Effector memory CD8-positive, alpha-beta T cell (primary cell): Measurements from ENCODE around the gene IGSF9.

Source experiments
- ATAC-seq: fragments of 150-1000 bp; cut with Tn5 transposase; replicated peaks from 2 replicates; pipeline ENCODE4 v1.10.0; 2021; ENCODE audit warnings: mild to moderate bottlenecking, moderate library complexity
- DNase-seq, 3 experiments: peaks; one replicate each; pipeline ENCODE4 v3.0.0; 2021
- H3K27ac Mint-ChIP-seq, 2 donors: one replicate each; pipeline ENCODE4 v1.8.0; 2022; ENCODE audit warnings: mild to moderate bottlenecking in 2 of 2, mixed read lengths in 2 of 2, moderate library complexity in 2 of 2
- H3K27me3 Mint-ChIP-seq, 2 donors: one replicate each; pipeline ENCODE4 v1.8.0; 2022; ENCODE audit warnings: mixed read lengths in 2 of 2
- H3K36me3 Mint-ChIP-seq: one replicate; pipeline ENCODE4 v1.8.0; 2022; ENCODE audit warnings: mild to moderate bottlenecking, moderate library complexity, mixed read lengths; ENCODE audit not compliant: insufficient read depth
- H3K4me1 Mint-ChIP-seq, 2 donors: one replicate each; pipeline ENCODE4 v1.8.0; 2022; ENCODE audit warnings: low read depth in 2 of 2, mixed read lengths in 2 of 2
- H3K4me3 Mint-ChIP-seq, 2 donors: one replicate each; pipeline ENCODE4 v1.8.0; 2022; ENCODE audit warnings: mild to moderate bottlenecking in 2 of 2, mixed read lengths in 2 of 2, moderate library complexity in 2 of 2
- H3K9me3 Mint-ChIP-seq, 2 donors: one replicate each; pipeline ENCODE4 v1.8.0; 2022; ENCODE audit warnings: mixed read lengths in 2 of 2

Gene IGSF9

GRCh38 chr1:159931101-159931794 lies 14.2 kb downstream of the IGSF9 start:
- no peak overlapping the region for H3K4me3 Mint-ChIP-seq

GRCh38 chr1:159930634-159931033 lies 14.8 kb downstream of the IGSF9 start:
- ATAC-seq (no peak), DNase-seq (no peak)
- peaks cover 8 to 15% of the 10 kb centered on the region in 2 donors for H3K4me1 Mint-ChIP-seq
- H3K27ac Mint-ChIP-seq, result peak overlapping the region in 1 of 2 donors; percentile 71
- H3K9me3 Mint-ChIP-seq, result no peaks in the 10 kb centered on the region
- H3K4me3 Mint-ChIP-seq, result no peak overlapping the region
- H3K36me3 Mint-ChIP-seq, result peaks cover 22% of the 10 kb centered on the region
- H3K27me3 Mint-ChIP-seq, result peaks cover 0 to 27% of the 10 kb centered on the region in 2 donors

More at GRCh38 chr1:159931101-159931794, 14.2 kb downstream of the IGSF9 start:
- Mint-ChIP-seq H3K36me3 (peaks cover 16% of the 10 kb centered on the region), H3K9me3 (no peaks in the 10 kb centered on the region), H3K4me1 (peaks cover 6 to 9% of the 10 kb centered on the region in 2 donors), H3K27ac (peak overlapping the region in 1 of 2 donors; percentile 71), H3K27me3 (peaks cover 0 to 28% of the 10 kb centered on the region in 2 donors)
- DNase-seq (no peak), ATAC-seq (no peak)

- ATAC-seq (no peak), DNase-seq (no peak)
- peak overlapping the region in 1 of 2 donors; percentile 71 for H3K27ac Mint-ChIP-seq
- no peaks in the 10 kb centered on the region for H3K9me3 Mint-ChIP-seq
- H3K4me1 Mint-ChIP-seq, result peaks cover 12 to 16% of the 10 kb centered on the region in 2 donors
- no peak overlapping the region for H3K4me3 Mint-ChIP-seq
- peaks cover 0 to 22% of the 10 kb centered on the region in 2 donors for H3K27me3 Mint-ChIP-seq
- peaks cover 26% of the 10 kb centered on the region for H3K36me3 Mint-ChIP-seq
Observed at GRCh38 chr1:159930216-159930615, 15.2 kb downstream of the IGSF9 start.

GRCh38 chr1:159929155-159930051 lies 16.0 kb downstream of the IGSF9 start:
- DNase-seq (no peak), ATAC-seq (no peak)
- Mint-ChIP-seq H3K27ac (peak overlapping the region in 1 of 2 donors; percentile 71), H3K27me3 (peaks cover 0 to 18% of the 10 kb centered on the region in 2 donors), H3K36me3 (peaks cover 34% of the 10 kb centered on the region), H3K4me1 (peaks cover 16 to 17% of the 10 kb centered on the region in 2 donors), H3K4me3 (no peak overlapping the region), H3K9me3 (no peaks in the 10 kb centered on the region)

- Mint-ChIP-seq H3K4me1 (peaks cover 20% of the 10 kb centered on the region in 2 donors), H3K27me3 (peaks cover 0 to 18% of the 10 kb centered on the region in 2 donors), H3K36me3 (peaks cover 43% of the 10 kb centered on the region), H3K4me3 (no peak overlapping the region), H3K9me3 (no peaks in the 10 kb centered on the region), H3K27ac (no peak overlapping the region)
- ATAC-seq, result no peak
- no peak for DNase-seq
Observed at GRCh38 chr1:159928491-159929050, 16.8 kb downstream of the IGSF9 start.

GRCh38 chr1:159927849-159928431 lies 17.5 kb downstream of the IGSF9 start:
- peaks cover 27% of the 10 kb centered on the region in 2 donors for H3K4me1 Mint-ChIP-seq
- ATAC-seq, result no peak
- peaks cover 0 to 18% of the 10 kb centered on the region in 2 donors for H3K27me3 Mint-ChIP-seq
- H3K36me3 Mint-ChIP-seq, result peaks cover 49% of the 10 kb centered on the region
- no peaks in the 10 kb centered on the region for H3K9me3 Mint-ChIP-seq
- H3K27ac Mint-ChIP-seq, result peak overlapping the region in 1 of 2 donors; percentile 81
- no peak overlapping the region for H3K4me3 Mint-ChIP-seq
- DNase-seq, result no peak

- Mint-ChIP-seq H3K27ac (peak overlapping the region; percentile 81 to 100), H3K4me1 (peaks cover 31 to 33% of the 10 kb centered on the region in 2 donors), H3K4me3 (no peak overlapping the region), H3K36me3 (peaks cover 55% of the 10 kb centered on the region), H3K27me3 (peaks cover 0 to 18% of the 10 kb centered on the region in 2 donors), H3K9me3 (no peaks in the 10 kb centered on the region)
- no peak for DNase-seq
- no peak for ATAC-seq
Observed at GRCh38 chr1:159927211-159927848, 18.1 kb downstream of the IGSF9 start.

GRCh38 chr1:159925719-159926078 lies 19.7 kb downstream of the IGSF9 start:
- Mint-ChIP-seq H3K27me3 (peaks cover 0 to 13% of the 10 kb centered on the region in 2 donors), H3K9me3 (no peaks in the 10 kb centered on the region), H3K36me3 (peaks cover 69% of the 10 kb centered on the region), H3K4me1 (peaks cover 48 to 49% of the 10 kb centered on the region in 2 donors), H3K4me3 (peak overlapping the region; percentile 94 to 96), H3K27ac (peak overlapping the region; percentile 100)
- ATAC-seq, result peak; percentile 0
- DNase-seq, result no peak

GRCh38 chr1:159924791-159925718 lies 20.4 kb downstream of the IGSF9 start, which contains the start of gene TAGLN2:
TSS of gene TAGLN2 (minus strand) at chr1:159925507. CDS start at chr1:159920509, 4,998 bp downstream.
- ATAC-seq (peak; percentile 46), DNase-seq (peak; percentile 89 to 90 (median 89))
- Mint-ChIP-seq H3K27me3 (peaks cover 0 to 8% of the 10 kb centered on the region in 2 donors), H3K9me3 (no peaks in the 10 kb centered on the region), H3K4me3 (peak within 1 kb of the TSS; percentile 94 to 96), H3K4me1 (peaks cover 51 to 54% of the 10 kb centered on the region in 2 donors), H3K36me3 (peaks cover 75% of the 10 kb centered on the region), H3K27ac (peak within 1 kb of the TSS; percentile 100)

GRCh38 chr1:159924025-159924790 lies 21.2 kb downstream of the IGSF9 start:
- Mint-ChIP-seq H3K27me3 (peaks cover 0 to 5% of the 10 kb centered on the region in 2 donors), H3K9me3 (no peaks in the 10 kb centered on the region), H3K36me3 (peaks cover 83% of the 10 kb centered on the region), H3K27ac (peak overlapping the region; percentile 100), H3K4me1 (peaks cover 59 to 60% of the 10 kb centered on the region in 2 donors), H3K4me3 (peak overlapping the region; percentile 94 to 96)
- ATAC-seq (peak; percentile 50), DNase-seq (peak; percentile 72 to 75 (median 73))
